ENCODE data around the gene MRPS10. TPM values are rescaled to one million over a fixed set of nuclear protein-coding genes. Genes with fewer than 3 reads are reported as not detected.
A peak's percentile ranks its signal among the peaks of the same experiment; 100 is the strongest.

Gene MRPS10
- total and polyA plus RNA-seq, 2 donors: 27.6 to 28.2 TPM

GRCh38 chr6:42259841-42260395, 42.3 kb upstream of the MRPS10 start:
- H3K4me3 ChIP-seq (ENCODE audit: low read length in 2 of 2): no peak overlapping the region
- peaks cover 35 to 45% of the 10 kb centered on the region in 2 donors for H3K36me3 ChIP-seq (ENCODE audit: control insufficient read depth in 2 of 2, insufficient read depth in 2 of 2, low read length in 1 of 2)
- H3K4me1 ChIP-seq (ENCODE audit: control insufficient read depth in 2 of 2, insufficient read depth in 2 of 2, low read length in 2 of 2): peaks cover 0 to 9% of the 10 kb centered on the region in 2 donors
- no peaks in the 10 kb centered on the region for H3K27me3 ChIP-seq (ENCODE audit: control insufficient read depth in 2 of 2, insufficient read depth in 1 of 2, low read length in 1 of 2)
- DNase-seq (ENCODE audit: low read depth in 6 of 9, low spot score in 9 of 9): no peak
- peaks cover 0 to 5% of the 10 kb centered on the region in 2 donors for H3K9me3 ChIP-seq (ENCODE audit: control insufficient read depth in 2 of 2, insufficient read depth in 1 of 2, low read length in 1 of 2)
- 98% methylated on average over 10 of the region's 10 CpGs for WGBS
- H3K27ac ChIP-seq (ENCODE audit: low read depth in 1 of 2, low read length in 1 of 2): no peak overlapping the region

GRCh38 chr6:42259286-42259685, 41.6 kb upstream of the MRPS10 start:
- Histone ChIP-seq H3K9me3 (ENCODE audit: control insufficient read depth in 2 of 2, insufficient read depth in 1 of 2, low read length in 1 of 2) (peaks cover 0 to 5% of the 10 kb centered on the region in 2 donors), H3K27ac (ENCODE audit: low read depth in 1 of 2, low read length in 1 of 2) (no peak overlapping the region), H3K36me3 (ENCODE audit: control insufficient read depth in 2 of 2, insufficient read depth in 2 of 2, low read length in 1 of 2) (peaks cover 37 to 46% of the 10 kb centered on the region in 2 donors), H3K4me3 (ENCODE audit: low read length in 2 of 2) (no peak overlapping the region), H3K4me1 (ENCODE audit: control insufficient read depth in 2 of 2, insufficient read depth in 2 of 2, low read length in 2 of 2) (peaks cover 0 to 9% of the 10 kb centered on the region in 2 donors), H3K27me3 (ENCODE audit: control insufficient read depth in 2 of 2, insufficient read depth in 1 of 2, low read length in 1 of 2) (no peaks in the 10 kb centered on the region)
- 98% methylated on average over 31 of the region's 31 CpGs for WGBS
- no peak for DNase-seq (ENCODE audit: low read depth in 6 of 9, low spot score in 9 of 9)

- DNase-seq (ENCODE audit: low read depth in 6 of 9, low spot score in 9 of 9): no peak
- Histone ChIP-seq H3K27ac (ENCODE audit: low read depth in 1 of 2, low read length in 1 of 2) (no peak overlapping the region), H3K27me3 (ENCODE audit: control insufficient read depth in 2 of 2, insufficient read depth in 1 of 2, low read length in 1 of 2) (no peaks in the 10 kb centered on the region), H3K4me1 (ENCODE audit: control insufficient read depth in 2 of 2, insufficient read depth in 2 of 2, low read length in 2 of 2) (peaks cover 0 to 9% of the 10 kb centered on the region in 2 donors), H3K36me3 (ENCODE audit: control insufficient read depth in 2 of 2, insufficient read depth in 2 of 2, low read length in 1 of 2) (peaks cover 43 to 49% of the 10 kb centered on the region in 2 donors), H3K4me3 (ENCODE audit: low read length in 2 of 2) (no peak overlapping the region), H3K9me3 (ENCODE audit: control insufficient read depth in 2 of 2, insufficient read depth in 1 of 2, low read length in 1 of 2) (peaks cover 0 to 5% of the 10 kb centered on the region in 2 donors)
- WGBS: 97% methylated on average over 3 of the region's 3 CpGs
Measured at GRCh38 chr6:42257614-42258013, 40.0 kb upstream of the MRPS10 start.

GRCh38 chr6:42257063-42257462, 39.4 kb upstream of the MRPS10 start:
- no peaks in the 10 kb centered on the region for H3K27me3 ChIP-seq (ENCODE audit: control insufficient read depth in 2 of 2, insufficient read depth in 1 of 2, low read length in 1 of 2)
- peaks cover 47 to 54% of the 10 kb centered on the region in 2 donors for H3K36me3 ChIP-seq (ENCODE audit: control insufficient read depth in 2 of 2, insufficient read depth in 2 of 2, low read length in 1 of 2)
- peaks cover 0 to 5% of the 10 kb centered on the region in 2 donors for H3K9me3 ChIP-seq (ENCODE audit: control insufficient read depth in 2 of 2, insufficient read depth in 1 of 2, low read length in 1 of 2)
- H3K27ac ChIP-seq (ENCODE audit: low read depth in 1 of 2, low read length in 1 of 2): no peak overlapping the region
- no peak for DNase-seq (ENCODE audit: low read depth in 6 of 9, low spot score in 9 of 9)
- H3K4me3 ChIP-seq (ENCODE audit: low read length in 2 of 2): no peak overlapping the region
- WGBS: 95% methylated on average over 3 of the region's 3 CpGs
- peaks cover 0 to 9% of the 10 kb centered on the region in 2 donors for H3K4me1 ChIP-seq (ENCODE audit: control insufficient read depth in 2 of 2, insufficient read depth in 2 of 2, low read length in 2 of 2)

- Histone ChIP-seq H3K9me3 (ENCODE audit: control insufficient read depth in 2 of 2, insufficient read depth in 1 of 2, low read length in 1 of 2) (no peaks in the 10 kb centered on the region), H3K36me3 (ENCODE audit: control insufficient read depth in 2 of 2, insufficient read depth in 2 of 2, low read length in 1 of 2) (peaks cover 49 to 59% of the 10 kb centered on the region in 2 donors), H3K4me3 (ENCODE audit: low read length in 2 of 2) (no peak overlapping the region), H3K4me1 (ENCODE audit: control insufficient read depth in 2 of 2, insufficient read depth in 2 of 2, low read length in 2 of 2) (peaks cover 0 to 5% of the 10 kb centered on the region in 2 donors), H3K27me3 (ENCODE audit: control insufficient read depth in 2 of 2, insufficient read depth in 1 of 2, low read length in 1 of 2) (no peaks in the 10 kb centered on the region), H3K27ac (ENCODE audit: low read depth in 1 of 2, low read length in 1 of 2) (no peak overlapping the region)
- 95% methylated on average over 5 of the region's 5 CpGs for WGBS
- no peak for DNase-seq (ENCODE audit: low read depth in 6 of 9, low spot score in 9 of 9)
Measured at GRCh38 chr6:42255050-42255449, 37.4 kb upstream of the MRPS10 start.

- Histone ChIP-seq H3K4me3 (ENCODE audit: low read length in 2 of 2) (no peak overlapping the region), H3K4me1 (ENCODE audit: control insufficient read depth in 2 of 2, insufficient read depth in 2 of 2, low read length in 2 of 2) (peaks cover 0 to 5% of the 10 kb centered on the region in 2 donors), H3K27ac (ENCODE audit: low read depth in 1 of 2, low read length in 1 of 2) (no peak overlapping the region), H3K9me3 (ENCODE audit: control insufficient read depth in 2 of 2, insufficient read depth in 1 of 2, low read length in 1 of 2) (no peaks in the 10 kb centered on the region), H3K27me3 (ENCODE audit: control insufficient read depth in 2 of 2, insufficient read depth in 1 of 2, low read length in 1 of 2) (no peaks in the 10 kb centered on the region), H3K36me3 (ENCODE audit: control insufficient read depth in 2 of 2, insufficient read depth in 2 of 2, low read length in 1 of 2) (peaks cover 55 to 56% of the 10 kb centered on the region in 2 donors)
- WGBS: 98% methylated on average over 9 of the region's 9 CpGs
- DNase-seq (ENCODE audit: low read depth in 6 of 9, low spot score in 9 of 9): no peak
Measured at GRCh38 chr6:42254505-42254904, 36.8 kb upstream of the MRPS10 start.

- no peak for DNase-seq (ENCODE audit: low read depth in 6 of 9, low spot score in 9 of 9)
- Histone ChIP-seq H3K27ac (ENCODE audit: low read depth in 1 of 2, low read length in 1 of 2) (peak overlapping the region in 1 of 2 donors; percentile 44), H3K9me3 (ENCODE audit: control insufficient read depth in 2 of 2, insufficient read depth in 1 of 2, low read length in 1 of 2) (no peaks in the 10 kb centered on the region), H3K4me3 (ENCODE audit: low read length in 2 of 2) (no peak overlapping the region), H3K36me3 (ENCODE audit: control insufficient read depth in 2 of 2, insufficient read depth in 2 of 2, low read length in 1 of 2) (peaks cover 46 to 50% of the 10 kb centered on the region in 2 donors), H3K27me3 (ENCODE audit: control insufficient read depth in 2 of 2, insufficient read depth in 1 of 2, low read length in 1 of 2) (no peaks in the 10 kb centered on the region), H3K4me1 (ENCODE audit: control insufficient read depth in 2 of 2, insufficient read depth in 2 of 2, low read length in 2 of 2) (peaks cover 0 to 5% of the 10 kb centered on the region in 2 donors)
- 56% methylated on average over 9 of the region's 9 CpGs for WGBS
Measured at GRCh38 chr6:42251911-42252637, 34.4 kb upstream of the MRPS10 start.

- Histone ChIP-seq H3K27ac (ENCODE audit: low read depth in 1 of 2, low read length in 1 of 2) (no peak overlapping the region), H3K36me3 (ENCODE audit: control insufficient read depth in 2 of 2, insufficient read depth in 2 of 2, low read length in 1 of 2) (peaks cover 40 to 44% of the 10 kb centered on the region in 2 donors), H3K27me3 (ENCODE audit: control insufficient read depth in 2 of 2, insufficient read depth in 1 of 2, low read length in 1 of 2) (no peaks in the 10 kb centered on the region), H3K9me3 (ENCODE audit: control insufficient read depth in 2 of 2, insufficient read depth in 1 of 2, low read length in 1 of 2) (no peaks in the 10 kb centered on the region), H3K4me1 (ENCODE audit: control insufficient read depth in 2 of 2, insufficient read depth in 2 of 2, low read length in 2 of 2) (peaks cover 0 to 5% of the 10 kb centered on the region in 2 donors), H3K4me3 (ENCODE audit: low read length in 2 of 2) (no peak overlapping the region)
- 95% methylated on average over 1 of the region's 1 CpG for WGBS
- no peak for DNase-seq (ENCODE audit: low read depth in 6 of 9, low spot score in 9 of 9)
Measured at GRCh38 chr6:42251500-42251899, 33.8 kb upstream of the MRPS10 start.

GRCh38 chr6:42250274-42250931, 32.7 kb upstream of the MRPS10 start:
- WGBS: 96% methylated on average over 10 of the region's 10 CpGs
- no peak overlapping the region for H3K27ac ChIP-seq (ENCODE audit: low read depth in 1 of 2, low read length in 1 of 2)

More at GRCh38 chr6:42250274-42250931, 32.7 kb upstream of the MRPS10 start:
- Histone ChIP-seq H3K9me3 (ENCODE audit: control insufficient read depth in 2 of 2, insufficient read depth in 1 of 2, low read length in 1 of 2) (no peaks in the 10 kb centered on the region), H3K4me3 (ENCODE audit: low read length in 2 of 2) (no peak overlapping the region), H3K4me1 (ENCODE audit: control insufficient read depth in 2 of 2, insufficient read depth in 2 of 2, low read length in 2 of 2) (peaks cover 0 to 5% of the 10 kb centered on the region in 2 donors), H3K27me3 (ENCODE audit: control insufficient read depth in 2 of 2, insufficient read depth in 1 of 2, low read length in 1 of 2) (no peaks in the 10 kb centered on the region), H3K36me3 (ENCODE audit: control insufficient read depth in 2 of 2, insufficient read depth in 2 of 2, low read length in 1 of 2) (peaks cover 40 to 44% of the 10 kb centered on the region in 2 donors)
- DNase-seq (ENCODE audit: low read depth in 6 of 9, low spot score in 9 of 9): no peak

Measured in thymus (tissue), 11 donors.